Measurements from ENCODE around the gene TRIM44. TPM values are rescaled to one million over a fixed set of nuclear protein-coding genes. Genes with fewer than 3 reads are reported as not detected.
"Not testable (repeated sequence)": the region's sequence is repeated elsewhere in the genome, so short reads cannot be mapped to it uniquely, and the experiment has no call there.

The TRIM44 gene
- total RNA-seq, 1 donor from 2014 or later = 31.8 TPM

DNA sequence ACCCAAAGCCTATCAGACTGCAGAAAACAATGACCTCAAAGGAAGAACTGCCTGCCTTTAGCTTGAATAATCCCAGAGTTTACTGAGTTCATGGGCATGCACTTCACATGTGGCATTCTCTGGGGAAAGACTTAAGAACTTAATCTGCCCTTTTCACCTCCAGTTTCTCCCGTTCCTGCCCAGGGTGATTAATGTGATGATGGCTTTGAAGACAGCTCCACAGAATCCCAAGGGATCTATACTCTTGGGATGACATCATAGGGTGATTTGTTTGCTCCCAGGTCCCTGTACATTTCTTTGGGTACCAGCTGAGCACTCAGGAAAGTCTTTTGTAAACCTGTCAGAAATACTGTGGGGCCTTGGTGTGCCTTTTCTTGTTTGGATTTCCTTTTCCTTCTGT is 30.3 kb upstream of the TRIM44 start:
- intact Hi-C loops (cut with micrococcal nuclease) = no loop called here

DNA sequence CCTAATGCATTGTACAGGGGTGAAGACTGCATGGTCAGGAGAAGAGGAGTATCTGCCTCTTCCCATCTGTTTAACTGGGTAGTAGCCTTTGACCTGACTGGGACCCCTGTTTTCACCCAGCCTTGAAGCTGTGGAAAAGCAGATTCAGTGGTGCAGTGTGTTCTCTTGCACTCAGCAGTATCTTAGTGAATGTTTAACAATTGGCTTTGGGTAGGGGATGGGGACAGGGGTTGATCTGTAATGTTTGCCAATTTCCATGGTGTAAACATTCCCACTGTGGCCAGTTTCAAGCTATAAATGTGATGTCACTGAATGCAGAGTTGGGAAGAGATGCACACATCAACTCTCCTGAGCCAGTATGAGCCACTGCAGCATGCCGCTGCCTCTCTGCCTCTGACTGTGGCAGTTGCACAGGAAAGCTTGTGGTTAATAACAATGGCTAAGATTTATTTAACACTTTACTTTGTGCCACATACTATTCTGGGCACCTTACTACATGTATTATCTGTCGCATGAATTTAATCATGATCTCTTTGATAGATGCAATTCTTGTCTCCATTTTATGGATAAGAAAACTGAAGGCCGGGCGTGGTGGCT is 28.6 kb upstream of the TRIM44 start:
- intact Hi-C loops (cut with micrococcal nuclease) = no loop called here

DNA sequence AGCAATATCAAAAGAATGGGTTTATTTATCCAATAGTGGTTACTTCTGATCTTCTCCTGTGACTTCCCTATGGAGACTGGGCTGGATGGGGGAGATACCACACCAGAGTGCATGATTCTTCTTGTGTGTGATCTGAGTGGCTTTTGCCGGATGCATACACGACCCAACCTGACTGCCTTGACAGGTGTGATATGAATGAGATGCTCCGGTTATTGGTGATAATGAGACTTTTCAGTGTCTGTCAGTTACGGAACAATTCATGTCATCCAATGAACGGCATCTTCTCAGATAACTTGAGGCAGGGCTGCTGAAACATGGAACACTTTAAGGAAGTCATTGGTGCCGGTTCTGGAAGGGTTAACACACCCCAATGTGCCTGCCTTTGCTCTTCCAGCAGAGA is 26.6 kb upstream of the TRIM44 start:
- intact Hi-C loops (cut with micrococcal nuclease) = no loop called here

DNA sequence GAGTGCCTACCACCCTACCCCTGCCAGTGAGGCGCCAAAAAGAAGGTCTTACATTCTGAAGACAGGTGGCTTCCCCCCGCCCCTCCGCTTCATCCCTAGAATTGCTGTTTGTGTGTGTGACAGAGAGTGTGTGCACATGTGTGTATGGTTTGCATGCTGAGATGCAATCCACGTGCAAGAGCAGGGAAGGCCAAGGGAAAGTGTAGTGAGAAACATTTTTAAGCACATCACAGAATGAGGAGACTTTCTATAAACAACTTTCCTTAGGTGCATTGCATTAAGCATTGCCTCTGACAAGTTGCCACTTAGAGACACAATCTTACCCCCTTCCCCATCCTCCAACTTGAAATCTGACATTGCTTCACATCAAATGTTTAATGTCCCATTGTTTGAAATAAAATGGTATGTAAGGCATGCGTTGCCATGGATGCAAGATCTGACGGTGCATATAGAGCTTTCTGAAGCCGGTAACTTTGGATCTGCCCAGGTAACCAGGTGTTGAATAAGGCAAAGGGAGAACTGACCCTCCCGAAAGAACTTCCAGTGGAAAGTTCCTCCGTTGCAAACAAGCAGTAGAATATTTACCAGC is 22.9 kb upstream of the TRIM44 start:
- intact Hi-C loops (cut with micrococcal nuclease) = no loop called here

DNA sequence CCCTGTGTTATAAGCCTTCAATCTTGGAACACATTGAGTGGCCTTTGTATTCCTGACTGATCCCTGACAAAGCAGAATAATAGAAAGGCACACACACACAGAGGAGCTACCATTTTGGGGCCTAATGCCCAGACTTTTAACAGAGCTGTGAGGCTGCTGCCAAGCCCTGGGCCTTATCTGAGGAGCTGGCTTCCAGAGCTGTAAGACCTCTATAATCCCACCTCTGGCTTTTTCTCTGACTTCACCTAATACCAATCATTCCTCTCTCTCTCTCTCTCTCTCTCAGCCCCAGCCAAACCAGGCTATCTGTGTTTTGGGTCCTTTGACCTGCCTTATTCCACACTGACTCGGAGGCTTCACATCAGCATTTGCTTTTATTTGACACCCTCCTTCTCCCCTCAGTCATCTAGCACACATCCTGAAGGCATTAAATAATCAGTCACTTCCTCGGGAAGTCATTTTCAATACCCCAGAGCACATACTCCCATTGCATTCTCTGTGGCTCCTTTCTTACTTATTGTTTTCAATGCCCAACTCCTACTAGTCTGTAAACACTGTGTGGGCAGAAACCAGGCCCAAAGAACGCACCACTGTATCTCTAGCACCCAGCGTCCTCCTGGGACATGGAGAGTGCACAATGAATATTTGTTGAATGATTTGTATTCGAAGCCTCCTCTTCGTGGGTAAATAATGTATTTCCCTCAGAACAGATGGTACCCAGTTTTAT is 21.2 kb upstream of the TRIM44 start:
- intact Hi-C loops (cut with micrococcal nuclease) = no loop called here

DNA sequence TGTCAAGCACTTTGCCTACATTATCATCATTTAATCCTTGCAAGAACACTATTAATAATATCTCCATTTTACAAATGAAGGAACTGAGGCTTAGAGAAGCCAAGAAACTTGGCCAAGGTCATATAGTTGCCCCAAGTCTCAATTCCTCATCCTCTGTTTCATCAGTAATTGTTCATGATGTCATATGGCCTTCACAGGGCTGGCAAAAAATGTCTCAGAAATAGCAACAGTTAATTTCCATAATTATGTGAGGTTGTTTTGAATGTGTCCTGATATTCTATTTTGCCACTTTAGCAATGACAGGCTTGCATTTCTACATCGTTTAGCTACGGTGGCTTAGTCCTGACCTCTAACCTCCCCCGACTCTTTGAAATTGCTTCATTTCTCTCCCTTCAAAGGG is 20.6 kb upstream of the TRIM44 start:
- intact Hi-C loops (cut with micrococcal nuclease) = no loop called here

DNA sequence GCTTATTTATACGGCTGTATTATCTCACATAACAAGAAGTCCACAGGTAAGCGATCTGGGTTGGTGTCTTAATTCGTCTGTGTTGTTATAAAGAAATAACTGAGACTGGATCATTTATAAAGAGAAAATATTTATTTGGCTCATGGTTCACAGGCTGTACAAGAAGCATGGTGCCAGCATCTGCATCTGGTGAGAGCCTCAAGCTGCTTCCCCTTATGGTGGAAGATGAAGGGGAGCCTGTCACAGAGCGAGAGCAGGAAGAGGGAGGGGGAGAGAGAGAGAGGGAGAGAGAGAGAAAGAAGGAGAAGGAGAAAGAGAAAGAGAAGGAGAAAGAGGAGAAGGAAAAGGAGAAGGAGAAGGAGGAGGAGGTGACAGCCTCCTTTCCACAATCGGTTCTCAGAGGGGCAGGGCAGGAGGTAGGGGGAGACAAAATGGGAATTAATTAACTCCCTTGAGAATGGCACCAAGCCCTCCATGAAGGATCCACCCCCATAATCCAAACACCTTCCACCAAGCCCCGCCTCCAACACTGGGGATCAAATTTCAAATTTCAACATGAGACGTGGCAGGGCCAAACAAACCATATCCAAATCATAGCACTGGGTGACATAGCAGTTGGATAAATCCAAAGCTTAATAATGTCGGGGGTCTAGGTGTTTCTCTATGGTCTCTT is 15.0 kb upstream of the TRIM44 start:
- intact Hi-C loops (cut with micrococcal nuclease) = no loop called here

DNA sequence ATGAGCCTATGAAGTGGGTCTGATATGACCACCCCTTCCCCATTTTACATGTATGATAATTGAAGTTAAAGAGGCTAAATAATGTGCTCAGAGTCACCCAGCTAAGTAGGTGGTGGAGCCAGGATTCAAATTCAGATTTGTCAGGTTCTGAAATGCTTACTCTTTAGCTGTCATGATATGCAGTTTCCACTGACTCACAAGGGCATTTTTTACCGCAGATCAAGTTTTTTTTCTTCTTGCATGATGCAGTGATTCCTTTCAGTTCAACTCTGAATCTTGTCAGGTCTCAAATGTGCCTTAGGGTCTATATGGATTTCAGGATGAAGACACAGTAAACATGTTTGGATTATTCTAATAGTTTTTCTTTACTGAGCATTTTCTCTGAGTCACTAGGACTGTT is 12.6 kb upstream of the TRIM44 start:
- intact Hi-C loops (cut with micrococcal nuclease) = no loop called here

DNA sequence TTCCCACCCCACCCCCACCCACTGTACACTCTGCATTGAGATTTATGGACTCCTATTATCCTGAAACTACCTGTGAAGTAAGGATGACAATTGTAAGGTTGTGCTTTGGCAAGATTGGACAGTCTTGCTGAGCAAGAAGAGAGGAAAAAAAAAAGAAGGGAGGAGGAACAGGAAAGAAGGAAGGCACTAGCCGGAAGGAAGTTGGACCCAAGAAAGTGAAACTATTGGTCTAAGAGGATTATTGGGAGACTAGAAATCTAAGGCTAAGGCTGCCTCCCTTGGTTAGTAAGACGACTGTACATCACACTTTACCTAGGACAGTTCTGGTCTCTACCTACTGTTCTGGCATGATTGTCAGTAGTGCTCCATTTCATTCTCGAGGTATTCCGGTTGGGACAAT is 12.1 kb upstream of the TRIM44 start:
- intact Hi-C loops (cut with micrococcal nuclease) = no loop called here

DNA sequence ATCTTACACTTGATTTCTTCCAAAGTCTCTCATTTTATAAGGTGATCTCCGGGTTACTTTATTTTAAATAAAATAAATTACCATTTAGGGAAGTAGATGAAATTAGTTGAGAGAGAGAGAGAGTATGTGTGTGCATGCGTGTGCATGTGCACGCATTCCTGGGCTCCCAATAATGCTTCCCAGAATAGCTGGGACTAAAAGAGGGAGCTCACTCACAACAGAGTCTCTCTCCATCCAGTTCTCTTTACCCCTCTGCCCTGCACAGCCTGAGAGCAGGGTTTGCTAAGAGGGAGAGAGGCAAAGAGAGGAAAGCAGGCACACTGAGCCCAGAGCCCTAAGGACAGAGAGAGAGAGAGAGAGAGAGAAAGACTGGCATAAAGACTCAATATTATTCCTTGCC is 11.3 kb upstream of the TRIM44 start:
- intact Hi-C loops (cut with micrococcal nuclease) = no loop called here

DNA sequence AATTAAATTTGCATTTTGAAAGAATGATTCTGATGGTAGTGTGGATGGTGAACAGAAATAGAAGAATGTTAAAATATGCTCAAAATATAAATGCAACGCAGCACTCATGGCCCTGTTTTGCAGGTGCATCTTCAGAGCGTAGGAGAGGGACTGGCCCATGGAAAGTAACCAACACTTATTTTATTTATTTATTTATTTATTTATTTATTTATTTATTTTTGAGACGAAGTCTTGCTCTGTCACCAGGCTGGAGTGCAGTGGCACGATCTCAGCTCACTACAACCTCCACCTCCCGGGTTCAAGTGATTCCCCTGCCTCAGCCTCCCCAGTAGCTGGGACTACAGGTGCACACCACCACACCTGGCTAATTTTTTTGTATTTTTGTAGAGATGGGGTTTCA is 9.8 kb upstream of the TRIM44 start:
- intact Hi-C loops (cut with micrococcal nuclease) = not testable (repeated sequence)

DNA sequence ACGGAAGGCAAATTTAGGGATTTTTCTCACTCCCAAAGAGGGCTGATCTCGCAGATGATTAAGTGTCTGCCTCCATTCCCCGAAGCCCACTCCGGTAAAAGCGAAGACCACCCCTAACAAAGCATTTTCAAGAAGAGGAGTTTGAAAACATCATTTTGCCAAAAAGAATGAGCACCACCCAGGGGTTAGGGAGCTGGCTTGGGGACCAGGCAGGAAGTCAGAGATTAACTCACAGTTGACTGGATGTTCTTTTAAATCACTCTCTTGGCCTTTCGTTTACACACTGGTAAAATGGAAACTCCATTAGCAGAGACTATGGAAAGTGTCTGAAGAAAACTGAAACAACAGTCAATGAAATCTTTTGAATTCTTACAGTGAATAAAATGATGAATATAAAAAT is 7.9 kb upstream of the TRIM44 start:
- intact Hi-C loops (cut with micrococcal nuclease) = no loop called here

DNA sequence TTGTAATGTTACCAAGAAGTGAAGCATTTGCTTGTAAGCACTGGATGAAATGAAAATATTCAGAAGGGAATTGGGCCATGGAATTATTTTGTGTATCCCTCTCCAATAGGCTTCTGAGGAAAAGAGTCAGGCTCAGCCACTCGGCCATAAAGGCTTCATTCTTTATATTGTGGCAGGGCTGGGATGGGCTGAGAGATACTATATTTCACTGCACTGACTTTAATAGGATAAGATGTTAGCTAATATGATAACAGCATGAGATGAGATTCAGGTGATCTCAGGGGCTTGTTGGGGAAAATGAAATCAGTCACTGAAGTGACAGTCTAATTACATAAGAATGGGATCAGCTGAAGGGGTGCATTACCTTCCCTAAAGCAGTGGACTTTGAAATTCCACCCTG is 7.3 kb upstream of the TRIM44 start:
- intact Hi-C loops (cut with micrococcal nuclease) = no loop called here

DNA sequence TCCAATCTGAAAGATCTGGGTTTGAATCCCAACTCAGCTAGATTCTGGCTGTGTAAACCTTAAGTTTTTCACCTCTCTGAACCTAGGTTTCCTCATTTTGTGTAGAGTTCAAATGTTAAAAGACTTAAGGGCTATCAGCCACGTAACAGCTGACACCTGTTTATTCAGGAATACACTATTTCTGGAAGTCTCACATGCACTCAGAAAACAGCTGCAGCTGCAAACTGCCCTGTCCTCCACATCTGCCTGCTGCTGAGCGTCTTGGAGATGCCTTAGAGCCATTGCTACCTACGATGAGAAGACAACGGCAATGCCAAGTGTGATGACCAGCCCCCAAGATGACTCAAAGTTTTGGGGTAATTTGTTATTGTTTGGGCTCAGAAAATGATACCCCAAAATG is 6.7 kb upstream of the TRIM44 start:
- intact Hi-C loops (cut with micrococcal nuclease) = no loop called here

DNA sequence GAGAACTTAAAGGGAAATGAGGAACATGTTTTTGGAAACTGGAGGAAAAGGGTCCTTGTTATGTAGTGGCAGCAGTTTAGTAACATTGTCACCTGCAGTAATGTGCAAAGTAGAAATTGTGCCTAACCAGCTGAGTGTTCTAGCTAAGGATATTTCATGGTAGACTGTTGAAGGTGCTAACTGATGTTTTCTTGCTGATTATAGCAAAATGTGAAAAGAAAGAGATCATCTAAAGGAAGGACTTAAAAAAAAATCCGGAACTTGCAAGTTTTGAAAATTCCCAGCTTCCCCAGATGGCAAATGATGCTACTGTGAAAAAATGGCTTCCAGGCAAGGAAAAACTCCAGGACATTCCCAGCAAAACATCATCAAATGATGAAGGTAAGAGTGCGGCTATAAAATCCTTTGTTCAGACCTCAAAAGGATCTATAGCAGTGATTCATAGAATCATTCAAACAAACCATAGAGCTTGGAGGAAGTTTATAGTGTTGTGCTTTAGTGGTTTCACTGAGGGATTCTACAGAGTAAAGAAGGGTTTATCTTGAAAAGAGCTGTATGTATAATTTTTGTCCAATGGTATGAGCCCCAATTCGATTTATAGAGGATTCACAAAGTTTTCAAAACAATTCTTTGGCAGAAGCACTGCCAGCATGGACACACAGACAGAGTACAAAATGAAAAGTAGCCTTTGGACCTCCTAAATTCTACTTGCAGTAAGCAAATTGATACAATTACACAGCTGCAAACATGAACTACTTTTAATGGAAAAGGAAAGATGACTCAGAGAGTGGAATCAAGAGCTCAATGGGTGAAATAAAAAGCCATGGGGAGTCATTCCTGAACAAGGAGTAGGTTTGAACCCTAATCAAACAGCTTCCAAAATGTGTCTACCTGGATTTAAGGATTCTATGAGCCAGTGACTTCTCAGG is 4.3 kb upstream of the TRIM44 start:
- intact Hi-C loops (cut with micrococcal nuclease) = no loop called here

DNA sequence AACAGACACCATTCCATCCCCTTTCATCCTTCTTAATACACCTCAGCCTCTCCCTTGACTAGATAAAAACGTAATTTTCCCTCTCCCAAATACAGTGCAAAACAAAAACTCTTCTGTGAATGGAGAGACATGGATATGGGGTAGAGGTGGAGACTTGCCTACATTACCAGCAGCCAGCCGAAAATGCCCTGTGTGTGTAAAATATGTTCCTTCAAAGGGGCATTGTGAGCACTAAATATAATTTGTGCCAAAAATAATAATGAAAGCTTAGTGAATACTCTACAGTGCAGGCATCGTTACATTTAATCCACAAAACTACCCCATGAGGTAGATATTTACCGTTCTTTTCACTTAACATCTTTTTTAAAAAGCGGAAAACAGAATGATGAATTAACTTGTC is 1.0 kb upstream of the TRIM44 start:
- intact Hi-C loops (cut with micrococcal nuclease) = loop anchor here (5.0 to 10.0 kb wide), 4 partner anchors 626 to 1609 kb away; partner anchors contain the start of genes CAPRIN1, COMMD9 and TRAF6

DNA sequence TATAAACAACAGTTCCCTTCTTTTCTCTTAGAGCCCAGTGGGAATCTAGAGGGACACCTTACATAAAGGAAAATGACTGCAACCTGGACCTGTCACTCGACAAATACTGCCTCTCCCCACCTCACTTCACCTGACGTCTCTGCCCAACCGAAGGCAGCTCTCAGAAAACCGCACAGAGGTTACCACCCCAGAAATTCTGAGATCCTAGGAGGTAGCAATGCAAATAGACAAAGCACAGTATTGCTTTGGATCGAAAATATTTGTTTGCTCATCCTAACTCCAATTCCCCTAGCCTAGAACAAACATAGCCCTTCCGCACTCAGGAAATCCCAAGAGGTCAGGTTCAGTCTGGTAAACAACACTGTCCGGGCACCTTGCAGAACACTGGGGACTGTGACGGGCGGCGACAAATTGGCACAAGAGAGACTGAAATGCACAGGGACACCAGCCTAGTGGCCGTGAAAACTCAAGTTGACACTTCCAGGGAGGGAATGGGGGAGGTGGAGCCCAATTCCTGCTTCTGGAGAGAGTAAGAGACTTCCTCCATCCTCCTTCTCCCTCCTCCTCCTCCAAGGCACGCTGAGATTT is 420 bp upstream of the TRIM44 start:
- intact Hi-C loops (cut with micrococcal nuclease) = loop anchor here (1.0 to 10.0 kb wide), 6 partner anchors 43 to 1610 kb away; partner anchors contain the start of genes APIP, CAPRIN1, COMMD9 and FJX1

DNA sequence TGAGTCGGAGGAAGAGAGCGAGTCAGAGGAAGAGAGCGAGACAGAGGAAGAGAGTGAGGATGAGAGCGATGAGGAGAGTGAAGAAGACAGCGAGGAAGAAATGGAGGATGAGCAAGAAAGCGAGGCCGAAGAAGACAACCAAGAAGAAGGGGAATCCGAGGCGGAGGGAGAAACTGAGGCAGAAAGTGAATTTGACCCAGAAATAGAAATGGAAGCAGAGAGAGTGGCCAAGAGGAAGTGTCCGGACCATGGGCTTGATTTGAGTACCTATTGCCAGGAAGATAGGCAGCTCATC is 780 bp downstream of the TRIM44 start:
- intact Hi-C loops (cut with micrococcal nuclease) = loop anchor here (2.0 to 10.0 kb wide), 5 partner anchors 45 to 1611 kb away; partner anchors contain the start of genes CAPRIN1, COMMD9, FJX1 and TRAF6

DNA sequence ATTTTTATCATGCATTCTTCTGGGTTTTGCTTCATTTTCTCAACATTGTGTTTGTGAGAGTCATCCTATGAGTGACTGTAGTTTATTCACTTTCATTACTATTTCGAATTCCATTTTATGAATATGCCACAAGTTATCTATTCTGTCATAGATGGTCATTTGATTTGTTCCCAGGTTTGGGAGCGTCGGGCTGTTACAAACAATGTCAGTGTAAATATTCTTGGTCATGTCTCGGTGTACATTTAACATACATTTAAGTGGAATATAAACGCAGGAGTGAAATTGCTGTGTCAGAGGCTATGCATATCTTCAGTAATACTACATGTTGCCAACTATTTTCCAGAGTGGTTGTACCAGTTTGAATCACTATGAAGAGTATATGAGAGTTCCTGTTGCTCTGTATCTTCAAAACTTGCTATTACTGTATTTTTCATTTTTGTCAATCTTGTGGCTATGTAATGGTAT is 2.4 kb downstream of the TRIM44 start:
- intact Hi-C loops (cut with micrococcal nuclease) = loop anchor here (5.0 to 10.0 kb wide), 4 partner anchors 622 to 1613 kb away; partner anchors contain the start of genes CAPRIN1, COMMD9 and TRAF6

DNA sequence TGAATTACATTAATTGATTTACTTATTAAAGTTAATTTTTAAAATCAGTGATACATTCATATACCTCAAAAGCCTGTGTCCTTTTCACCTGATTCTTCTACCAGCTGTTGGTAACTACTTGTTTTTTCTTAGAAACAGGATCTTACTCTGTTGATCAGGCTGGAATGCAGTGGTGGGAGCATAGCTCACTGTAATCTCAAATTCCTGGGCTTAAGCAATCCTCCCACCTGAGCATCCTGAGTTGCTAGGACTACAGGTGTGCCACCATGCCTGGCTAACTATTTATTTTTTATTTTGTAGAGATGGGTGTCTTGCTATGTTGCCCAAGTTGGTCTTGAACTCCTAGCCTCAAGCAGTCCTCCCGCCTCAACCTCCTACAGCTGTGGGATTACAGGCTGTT is 4.7 kb downstream of the TRIM44 start:
- intact Hi-C loops (cut with micrococcal nuclease) = loop anchor here (10.0 kb wide), 1 partner anchor 848 kb away; the partner anchor contains the start of gene TRAF6
